Measurements from ENCODE around the gene YDJC. TPM values are rescaled to one million over a fixed set of nuclear protein-coding genes. Genes with fewer than 3 reads are reported as not detected.

YDJC gene
- total and polyA plus RNA-seq, 9 of the 15 experiments (the other 6 are each of a cell fraction or from before 2014, with no cell fraction given) = 13.5 to 871 (median 164) TPM

DNA sequence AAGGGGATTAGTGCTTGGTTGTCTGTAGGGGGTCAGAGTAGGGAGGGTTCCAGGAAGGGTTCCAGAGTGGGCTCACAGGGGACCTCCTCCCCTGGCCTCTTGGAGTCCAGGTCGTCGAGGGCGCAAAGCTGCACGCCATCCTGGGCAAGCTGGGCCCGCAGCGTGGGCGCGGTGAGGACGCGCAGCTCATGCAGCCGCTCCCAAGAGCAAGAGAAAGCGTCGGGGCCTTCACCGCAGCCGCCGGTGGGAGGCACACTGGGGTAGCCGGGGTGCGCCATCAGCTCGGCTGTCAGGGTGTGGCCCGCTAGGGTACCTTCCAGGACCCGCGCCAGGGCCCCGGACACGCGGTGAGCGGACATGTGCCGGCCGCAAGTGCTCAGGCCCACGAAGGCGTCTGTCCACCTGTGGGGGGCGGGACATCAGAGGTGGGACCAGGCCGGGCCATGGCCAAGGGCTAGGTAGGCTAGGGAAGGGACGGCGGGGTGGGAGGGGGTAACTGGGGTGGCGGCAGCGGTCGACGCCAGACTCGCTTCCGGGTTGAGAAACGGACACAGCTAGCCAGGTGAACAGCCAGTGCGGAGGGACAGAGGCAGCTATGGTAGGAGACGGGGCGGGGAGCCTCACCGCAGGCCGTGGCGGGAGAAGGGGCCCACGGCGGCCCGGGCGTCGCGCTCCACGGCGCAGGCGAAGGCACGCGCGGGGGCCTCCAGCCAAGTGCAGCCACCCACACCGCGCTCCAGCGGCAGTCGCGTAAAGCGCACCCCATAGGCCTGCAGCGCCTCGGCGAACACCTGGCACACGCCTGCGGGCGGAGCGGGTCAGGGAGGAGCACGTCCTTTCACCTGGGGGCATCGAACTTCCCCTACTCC, 1.2 kb downstream of the YDJC start (continued):
- TF ChIP-seq, protein P1, sequence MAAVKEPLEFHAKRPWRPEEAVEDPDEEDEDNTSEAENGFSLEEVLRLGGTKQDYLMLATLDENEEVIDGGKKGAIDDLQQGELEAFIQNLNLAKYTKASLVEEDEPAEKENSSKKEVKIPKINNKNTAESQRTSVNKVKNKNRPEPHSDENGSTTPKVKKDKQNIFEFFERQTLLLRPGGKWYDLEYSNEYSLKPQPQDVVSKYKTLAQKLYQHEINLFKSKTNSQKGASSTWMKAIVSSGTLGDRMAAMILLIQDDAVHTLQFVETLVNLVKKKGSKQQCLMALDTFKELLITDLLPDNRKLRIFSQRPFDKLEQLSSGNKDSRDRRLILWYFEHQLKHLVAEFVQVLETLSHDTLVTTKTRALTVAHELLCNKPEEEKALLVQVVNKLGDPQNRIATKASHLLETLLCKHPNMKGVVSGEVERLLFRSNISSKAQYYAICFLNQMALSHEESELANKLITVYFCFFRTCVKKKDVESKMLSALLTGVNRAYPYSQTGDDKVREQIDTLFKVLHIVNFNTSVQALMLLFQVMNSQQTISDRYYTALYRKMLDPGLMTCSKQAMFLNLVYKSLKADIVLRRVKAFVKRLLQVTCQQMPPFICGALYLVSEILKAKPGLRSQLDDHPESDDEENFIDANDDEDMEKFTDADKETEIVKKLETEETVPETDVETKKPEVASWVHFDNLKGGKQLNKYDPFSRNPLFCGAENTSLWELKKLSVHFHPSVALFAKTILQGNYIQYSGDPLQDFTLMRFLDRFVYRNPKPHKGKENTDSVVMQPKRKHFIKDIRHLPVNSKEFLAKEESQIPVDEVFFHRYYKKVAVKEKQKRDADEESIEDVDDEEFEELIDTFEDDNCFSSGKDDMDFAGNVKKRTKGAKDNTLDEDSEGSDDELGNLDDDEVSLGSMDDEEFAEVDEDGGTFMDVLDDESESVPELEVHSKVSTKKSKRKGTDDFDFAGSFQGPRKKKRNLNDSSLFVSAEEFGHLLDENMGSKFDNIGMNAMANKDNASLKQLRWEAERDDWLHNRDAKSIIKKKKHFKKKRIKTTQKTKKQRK (IDR thresholded peaks at IDR 0.05; ENCODE audit: borderline replicate concordance, low read depth, low read length) = no peak
- TF ChIP-seq ZKSCAN8 (CRISPR knock-in tag; IDR thresholded peaks at IDR 0.05) = no peak
- TF ChIP-seq CBX3 (IDR thresholded peaks at IDR 0.05; ENCODE audit: borderline replicate concordance in 1 of 2, low read length in 2 of 2) = no peak
- no peak for TF ChIP-seq CAMTA2 (CRISPR knock-in tag; conservative IDR thresholded peaks at IDR 0.05)
- TF ChIP-seq ZNF785 (CRISPR knock-in tag; IDR thresholded peaks at IDR 0.05) = no peak
- TF ChIP-seq ETS2 (tag; IDR thresholded peaks at IDR 0.05; ENCODE audit: borderline replicate concordance, poor library complexity, severe bottlenecking) = no peak
- TF ChIP-seq ATF1 (CRISPR knock-in tag; IDR thresholded peaks at IDR 0.05) = no peak
- no peak for TF ChIP-seq ATF1 (tag; IDR thresholded peaks at IDR 0.05)
- TF ChIP-seq, protein P2, sequence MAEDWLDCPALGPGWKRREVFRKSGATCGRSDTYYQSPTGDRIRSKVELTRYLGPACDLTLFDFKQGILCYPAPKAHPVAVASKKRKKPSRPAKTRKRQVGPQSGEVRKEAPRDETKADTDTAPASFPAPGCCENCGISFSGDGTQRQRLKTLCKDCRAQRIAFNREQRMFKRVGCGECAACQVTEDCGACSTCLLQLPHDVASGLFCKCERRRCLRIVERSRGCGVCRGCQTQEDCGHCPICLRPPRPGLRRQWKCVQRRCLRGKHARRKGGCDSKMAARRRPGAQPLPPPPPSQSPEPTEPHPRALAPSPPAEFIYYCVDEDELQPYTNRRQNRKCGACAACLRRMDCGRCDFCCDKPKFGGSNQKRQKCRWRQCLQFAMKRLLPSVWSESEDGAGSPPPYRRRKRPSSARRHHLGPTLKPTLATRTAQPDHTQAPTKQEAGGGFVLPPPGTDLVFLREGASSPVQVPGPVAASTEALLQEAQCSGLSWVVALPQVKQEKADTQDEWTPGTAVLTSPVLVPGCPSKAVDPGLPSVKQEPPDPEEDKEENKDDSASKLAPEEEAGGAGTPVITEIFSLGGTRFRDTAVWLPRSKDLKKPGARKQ (CRISPR knock-in tag; IDR thresholded peaks at IDR 0.05) = no peak
- TF ChIP-seq ZMIZ1 (IDR thresholded peaks at IDR 0.05; ENCODE audit: low read depth in 2 of 2, low read length in 2 of 2) = no peak; a peak in 2 of 4 replicates
- TF ChIP-seq ZNF507 (tag; conservative IDR thresholded peaks at IDR 0.05) = no peak
- no peak for TF ChIP-seq NCOA1 (IDR thresholded peaks at IDR 0.05; ENCODE audit: low read depth)
- TF ChIP-seq, protein P3, sequence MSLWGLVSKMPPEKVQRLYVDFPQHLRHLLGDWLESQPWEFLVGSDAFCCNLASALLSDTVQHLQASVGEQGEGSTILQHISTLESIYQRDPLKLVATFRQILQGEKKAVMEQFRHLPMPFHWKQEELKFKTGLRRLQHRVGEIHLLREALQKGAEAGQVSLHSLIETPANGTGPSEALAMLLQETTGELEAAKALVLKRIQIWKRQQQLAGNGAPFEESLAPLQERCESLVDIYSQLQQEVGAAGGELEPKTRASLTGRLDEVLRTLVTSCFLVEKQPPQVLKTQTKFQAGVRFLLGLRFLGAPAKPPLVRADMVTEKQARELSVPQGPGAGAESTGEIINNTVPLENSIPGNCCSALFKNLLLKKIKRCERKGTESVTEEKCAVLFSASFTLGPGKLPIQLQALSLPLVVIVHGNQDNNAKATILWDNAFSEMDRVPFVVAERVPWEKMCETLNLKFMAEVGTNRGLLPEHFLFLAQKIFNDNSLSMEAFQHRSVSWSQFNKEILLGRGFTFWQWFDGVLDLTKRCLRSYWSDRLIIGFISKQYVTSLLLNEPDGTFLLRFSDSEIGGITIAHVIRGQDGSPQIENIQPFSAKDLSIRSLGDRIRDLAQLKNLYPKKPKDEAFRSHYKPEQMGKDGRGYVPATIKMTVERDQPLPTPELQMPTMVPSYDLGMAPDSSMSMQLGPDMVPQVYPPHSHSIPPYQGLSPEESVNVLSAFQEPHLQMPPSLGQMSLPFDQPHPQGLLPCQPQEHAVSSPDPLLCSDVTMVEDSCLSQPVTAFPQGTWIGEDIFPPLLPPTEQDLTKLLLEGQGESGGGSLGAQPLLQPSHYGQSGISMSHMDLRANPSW (CRISPR knock-in tag; IDR thresholded peaks at IDR 0.05) = peak; percentile 99
- TF ChIP-seq MAFK (IDR thresholded peaks at IDR 0.05; ENCODE audit: low read length) = peak; percentile 40; the same call in 1 of the 2 replicates

All from K562 (cell line).